ENCODE results near the gene GFOD1. TPM values are rescaled to one million over a fixed set of nuclear protein-coding genes. Genes with fewer than 3 reads are reported as not detected.

The GFOD1 gene
- total RNA-seq, 2 donors from 2014 or later: 10.0 to 12.2 TPM

- 97% methylated on average over 5 of the region's 5 CpGs for WGBS
- TF ChIP-seq POLR2AphosphoS5 (IDR thresholded peaks at IDR 0.05): no peak
- no peak for TF ChIP-seq CTCF (IDR thresholded peaks at IDR 0.05)
- no peak for TF ChIP-seq POLR2A (IDR thresholded peaks at IDR 0.05)
- no peak for DNase-seq (ENCODE audit: low spot score)
- Histone ChIP-seq H3K27ac (no peak overlapping the region), H3K4me1 (replicated peaks) (no peaks in the 10 kb centered on the region), H3K9me3 (no peaks in the 10 kb centered on the region), H3K36me3 (no peaks in the 10 kb centered on the region), H3K4me3 (no peak overlapping the region), H3K27me3 (replicated peaks; ENCODE audit: insufficient read depth) (no peaks in the 10 kb centered on the region)
- intact Hi-C loops (cut with DNase I): no loop called here
Measured at GRCh38 chr6:13319891-13320564, 167.4 kb downstream of the GFOD1 start.

DNA sequence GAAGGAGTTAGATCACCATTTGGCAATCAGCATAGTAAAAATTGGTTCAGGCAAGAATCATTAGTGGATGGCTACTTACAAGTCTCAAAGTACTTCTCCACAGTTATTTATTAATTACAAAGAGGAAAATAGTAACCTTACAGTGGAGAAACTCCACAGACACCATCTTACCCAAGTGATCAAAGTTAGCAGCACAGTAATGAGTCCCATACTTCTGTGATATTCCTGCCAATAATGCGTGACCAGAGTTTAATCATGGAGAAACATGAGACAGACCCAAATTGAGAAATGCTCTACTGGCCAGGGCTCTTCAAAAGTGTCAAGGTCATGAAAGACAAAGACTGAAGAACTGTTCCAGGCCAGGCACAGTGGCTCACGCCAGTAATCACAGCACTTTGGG is 168.6 kb downstream of the GFOD1 start:
- no peaks in the 10 kb centered on the region for H3K27me3 ChIP-seq (replicated peaks; ENCODE audit: insufficient read depth)
- intact Hi-C loops (cut with DNase I): no loop called here
- H3K4me1 ChIP-seq (replicated peaks): no peaks in the 10 kb centered on the region
- H3K36me3 ChIP-seq: no peaks in the 10 kb centered on the region
- DNase-seq (ENCODE audit: low spot score): no peak
- no peak for TF ChIP-seq POLR2A (IDR thresholded peaks at IDR 0.05)
- TF ChIP-seq CTCF (IDR thresholded peaks at IDR 0.05): no peak
- no peak for TF ChIP-seq POLR2AphosphoS5 (IDR thresholded peaks at IDR 0.05)
- 100% methylated on average over 2 of the region's 2 CpGs for WGBS
- H3K27ac ChIP-seq: no peak overlapping the region
- no peaks in the 10 kb centered on the region for H3K9me3 ChIP-seq
- H3K4me3 ChIP-seq: no peak overlapping the region

- H3K4me3 ChIP-seq: no peak overlapping the region
- TF ChIP-seq POLR2AphosphoS5 (IDR thresholded peaks at IDR 0.05): no peak
- TF ChIP-seq CTCF (IDR thresholded peaks at IDR 0.05): no peak
- no peak for TF ChIP-seq POLR2A (IDR thresholded peaks at IDR 0.05)
- no peaks in the 10 kb centered on the region for H3K27me3 ChIP-seq (replicated peaks; ENCODE audit: insufficient read depth)
- 79% methylated on average over 5 of the region's 5 CpGs for WGBS
- no peak for DNase-seq (ENCODE audit: low spot score)
- H3K9me3 ChIP-seq: no peaks in the 10 kb centered on the region
- H3K27ac ChIP-seq: no peak overlapping the region
- intact Hi-C loops (cut with DNase I): no loop called here
- no peaks in the 10 kb centered on the region for H3K36me3 ChIP-seq
- no peaks in the 10 kb centered on the region for H3K4me1 ChIP-seq (replicated peaks)
Measured at GRCh38 chr6:13315896-13316295, 171.5 kb downstream of the GFOD1 start.

- Histone ChIP-seq H3K27me3 (replicated peaks; ENCODE audit: insufficient read depth) (no peaks in the 10 kb centered on the region), H3K36me3 (no peaks in the 10 kb centered on the region), H3K4me3 (no peak overlapping the region), H3K27ac (no peak overlapping the region), H3K9me3 (no peaks in the 10 kb centered on the region), H3K4me1 (replicated peaks) (no peaks in the 10 kb centered on the region)
- DNase-seq (ENCODE audit: low spot score): no peak
- intact Hi-C loops (cut with DNase I): no loop called here
- TF ChIP-seq POLR2AphosphoS5 (IDR thresholded peaks at IDR 0.05) (no peak), POLR2A (IDR thresholded peaks at IDR 0.05) (no peak), CTCF (IDR thresholded peaks at IDR 0.05) (no peak)
Measured at GRCh38 chr6:13314806-13315205, 172.6 kb downstream of the GFOD1 start.

DNA sequence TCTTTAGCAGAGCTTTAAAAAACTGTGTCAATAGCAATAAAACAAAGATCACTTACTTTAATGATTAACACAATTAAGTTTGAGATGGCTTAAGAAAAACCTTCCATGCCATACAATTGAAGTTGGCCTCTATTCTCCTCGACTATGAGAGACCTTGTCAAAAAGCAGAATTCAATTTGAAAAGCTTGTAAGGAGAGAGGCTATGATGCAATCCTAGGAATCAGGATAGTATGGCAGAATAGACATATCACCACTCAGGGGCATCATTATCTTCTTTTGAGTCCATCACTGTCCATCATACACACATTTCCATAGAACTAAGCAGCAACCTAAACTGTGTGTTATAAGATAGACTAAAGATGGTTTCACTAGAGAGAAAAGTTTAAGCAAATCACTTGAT is 176.2 kb downstream of the GFOD1 start:
- Histone ChIP-seq H3K27ac (no peak overlapping the region), H3K4me3 (no peak overlapping the region), H3K4me1 (replicated peaks) (no peaks in the 10 kb centered on the region), H3K36me3 (no peaks in the 10 kb centered on the region), H3K27me3 (replicated peaks; ENCODE audit: insufficient read depth) (no peaks in the 10 kb centered on the region), H3K9me3 (no peaks in the 10 kb centered on the region)
- intact Hi-C loops (cut with DNase I): no loop called here
- DNase-seq (ENCODE audit: low spot score): no peak
- no peak for TF ChIP-seq POLR2AphosphoS5 (IDR thresholded peaks at IDR 0.05)
- TF ChIP-seq CTCF (IDR thresholded peaks at IDR 0.05): no peak
- TF ChIP-seq POLR2A (IDR thresholded peaks at IDR 0.05): no peak
- 62% methylated on average over 1 of the region's 1 CpG for WGBS
